HFF-Myc (cell line): ENCODE data around the gene PRKCQ.

Experiments used
- DNase-seq: peaks from one replicate; pipeline ENCODE4 v3.0.0-alpha.2; 2011; ENCODE audit warnings: low read depth; ENCODE audit errors: extremely low read depth
- H3K4me3 ChIP-seq: replicated peaks from 2 replicates; pipeline ENCODE4 v1.5.1; 2011; ENCODE audit warnings: low read depth, mild to moderate bottlenecking, control low read depth, low read length
- TF ChIP-seq, protein P1 (sequence below): IDR thresholded peaks from 2 replicates; pipeline ENCODE4 v1.5.1; 2012; ENCODE audit warnings: mild to moderate bottlenecking, low read depth, low read length, control low read depth; ENCODE audit errors: missing control alignments

Gene PRKCQ

GRCh38 chr10:6580279-6581029 is 378 bp upstream of the PRKCQ start:
- peak overlapping the region; percentile 87 for H3K4me3 ChIP-seq
- DNase-seq: no peak
- TF ChIP-seq, protein P1, sequence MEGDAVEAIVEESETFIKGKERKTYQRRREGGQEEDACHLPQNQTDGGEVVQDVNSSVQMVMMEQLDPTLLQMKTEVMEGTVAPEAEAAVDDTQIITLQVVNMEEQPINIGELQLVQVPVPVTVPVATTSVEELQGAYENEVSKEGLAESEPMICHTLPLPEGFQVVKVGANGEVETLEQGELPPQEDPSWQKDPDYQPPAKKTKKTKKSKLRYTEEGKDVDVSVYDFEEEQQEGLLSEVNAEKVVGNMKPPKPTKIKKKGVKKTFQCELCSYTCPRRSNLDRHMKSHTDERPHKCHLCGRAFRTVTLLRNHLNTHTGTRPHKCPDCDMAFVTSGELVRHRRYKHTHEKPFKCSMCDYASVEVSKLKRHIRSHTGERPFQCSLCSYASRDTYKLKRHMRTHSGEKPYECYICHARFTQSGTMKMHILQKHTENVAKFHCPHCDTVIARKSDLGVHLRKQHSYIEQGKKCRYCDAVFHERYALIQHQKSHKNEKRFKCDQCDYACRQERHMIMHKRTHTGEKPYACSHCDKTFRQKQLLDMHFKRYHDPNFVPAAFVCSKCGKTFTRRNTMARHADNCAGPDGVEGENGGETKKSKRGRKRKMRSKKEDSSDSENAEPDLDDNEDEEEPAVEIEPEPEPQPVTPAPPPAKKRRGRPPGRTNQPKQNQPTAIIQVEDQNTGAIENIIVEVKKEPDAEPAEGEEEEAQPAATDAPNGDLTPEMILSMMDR: peak; percentile 9

- H3K4me3 ChIP-seq: peak overlapping the region; percentile 87
- DNase-seq: no peak
- TF ChIP-seq, protein P1: no peak
Measured at GRCh38 chr10:6579183-6579903, 733 bp downstream of the PRKCQ start.

- TF ChIP-seq, protein P1: no peak
- DNase-seq: no peak
- H3K4me3 ChIP-seq: no peak overlapping the region
Measured at GRCh38 chr10:6578795-6579182, 1.3 kb downstream of the PRKCQ start.

- H3K4me3 ChIP-seq: no peak overlapping the region
- TF ChIP-seq, protein P1: no peak
- DNase-seq: no peak
Measured at GRCh38 chr10:6578251-6578771, 1.8 kb downstream of the PRKCQ start.

GRCh38 chr10:6576326-6576725 is 3.8 kb downstream of the PRKCQ start:
- H3K4me3 ChIP-seq: no peak overlapping the region
- DNase-seq: no peak
- TF ChIP-seq, protein P1: no peak

- DNase-seq: no peak
- H3K4me3 ChIP-seq: no peak overlapping the region
- TF ChIP-seq, protein P1: no peak
Measured at GRCh38 chr10:6574664-6575176, 5.4 kb downstream of the PRKCQ start.
